ENCODE measurements around the gene RPS29.
"Not testable (repeated sequence)": the region's sequence is repeated elsewhere in the genome, so short reads cannot be mapped to it uniquely, and the experiment has no call there.

RPS29 gene

DNA sequence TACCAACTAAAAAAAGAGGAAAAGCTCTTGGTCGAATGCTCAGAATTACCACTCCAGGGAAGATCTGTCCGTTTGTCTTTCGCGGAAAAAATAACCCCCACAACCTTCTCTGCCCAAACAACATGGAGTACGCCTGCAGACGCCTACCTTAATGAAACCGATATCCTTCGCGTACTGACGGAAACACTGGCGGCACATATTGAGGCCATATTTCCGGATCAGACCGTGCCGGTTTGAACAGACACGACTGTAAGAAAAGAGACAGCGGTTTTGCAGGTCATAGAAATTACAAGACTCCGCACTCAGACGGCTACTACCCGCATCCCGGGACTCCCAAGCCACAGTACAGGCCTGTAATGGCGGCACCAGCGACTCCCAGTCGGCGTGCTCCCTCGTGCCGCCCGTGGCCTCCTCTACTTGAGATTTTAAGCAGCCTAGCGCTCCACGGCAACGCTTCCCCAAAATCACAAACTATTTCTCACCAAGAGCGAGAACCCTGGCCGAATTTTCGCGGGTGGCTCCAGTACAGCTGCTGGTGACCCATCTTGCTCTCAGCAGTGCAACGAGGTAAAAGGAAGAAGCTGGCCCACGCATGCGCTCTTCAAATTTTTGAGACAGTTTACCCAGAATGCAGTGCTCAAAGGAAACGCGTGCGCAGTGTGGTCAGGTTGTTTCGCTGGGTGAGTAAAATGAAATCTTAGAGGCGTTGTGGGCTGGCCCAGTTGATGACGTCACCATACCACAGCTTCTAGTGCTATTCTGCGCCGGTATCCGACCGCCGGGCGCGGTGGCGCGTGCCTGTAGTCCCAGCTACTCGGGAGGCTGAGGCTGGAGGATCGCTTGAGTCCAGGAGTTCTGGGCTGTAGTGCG lies at the start of gene RPS29:
TSS of gene RPS29 (minus strand) at position 578 of the 870 bp plus-strand sequence. CDS start at position 544, 34 bp downstream.
- peak; percentile 95 for DNase-seq

DNA sequence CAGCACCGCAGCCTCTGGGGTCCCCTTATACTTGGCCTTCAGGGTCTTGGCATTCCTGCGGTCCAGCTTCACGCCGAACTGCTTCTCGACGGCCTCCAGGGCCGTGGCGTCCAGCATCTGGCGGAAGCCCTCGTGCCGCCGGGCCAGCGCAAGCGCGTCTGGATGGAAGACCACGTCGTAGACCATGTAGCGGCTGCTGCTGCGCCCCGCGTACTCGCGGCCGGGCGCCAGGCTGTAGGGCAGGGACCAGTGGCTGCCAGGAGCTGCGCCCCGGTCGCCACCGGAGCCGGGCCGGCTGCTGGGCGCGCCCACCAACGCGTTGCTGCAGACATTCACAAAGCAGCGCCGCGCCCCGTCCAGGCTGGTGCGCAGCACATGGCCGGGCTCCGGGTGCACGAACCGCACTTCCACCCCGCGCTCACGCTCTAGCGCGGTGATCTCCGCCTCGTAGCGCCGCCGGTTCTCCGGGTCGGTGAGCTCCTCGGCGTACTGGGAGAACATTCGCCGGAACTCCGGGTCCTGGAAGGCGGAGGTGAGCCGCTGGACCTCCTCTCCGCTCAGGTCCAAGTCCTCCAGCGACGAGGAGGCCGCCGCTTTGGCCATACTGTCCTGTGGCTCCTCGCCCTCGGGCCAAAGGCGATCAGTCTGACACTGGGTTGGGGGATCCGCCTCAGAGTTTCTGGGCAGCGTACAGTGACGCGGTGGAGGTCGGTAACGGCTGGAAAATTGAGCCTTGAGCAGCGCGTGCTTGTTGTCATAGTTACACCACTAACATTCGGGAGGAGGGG lies 48.6 kb upstream of the RPS29 start, which contains the start of gene DNAAF2:
TSS of gene DNAAF2 (minus strand) at position 698 of the 788 bp plus-strand sequence. CDS start at position 603, 95 bp downstream.
- peak; percentile 59 for DNase-seq

DNA sequence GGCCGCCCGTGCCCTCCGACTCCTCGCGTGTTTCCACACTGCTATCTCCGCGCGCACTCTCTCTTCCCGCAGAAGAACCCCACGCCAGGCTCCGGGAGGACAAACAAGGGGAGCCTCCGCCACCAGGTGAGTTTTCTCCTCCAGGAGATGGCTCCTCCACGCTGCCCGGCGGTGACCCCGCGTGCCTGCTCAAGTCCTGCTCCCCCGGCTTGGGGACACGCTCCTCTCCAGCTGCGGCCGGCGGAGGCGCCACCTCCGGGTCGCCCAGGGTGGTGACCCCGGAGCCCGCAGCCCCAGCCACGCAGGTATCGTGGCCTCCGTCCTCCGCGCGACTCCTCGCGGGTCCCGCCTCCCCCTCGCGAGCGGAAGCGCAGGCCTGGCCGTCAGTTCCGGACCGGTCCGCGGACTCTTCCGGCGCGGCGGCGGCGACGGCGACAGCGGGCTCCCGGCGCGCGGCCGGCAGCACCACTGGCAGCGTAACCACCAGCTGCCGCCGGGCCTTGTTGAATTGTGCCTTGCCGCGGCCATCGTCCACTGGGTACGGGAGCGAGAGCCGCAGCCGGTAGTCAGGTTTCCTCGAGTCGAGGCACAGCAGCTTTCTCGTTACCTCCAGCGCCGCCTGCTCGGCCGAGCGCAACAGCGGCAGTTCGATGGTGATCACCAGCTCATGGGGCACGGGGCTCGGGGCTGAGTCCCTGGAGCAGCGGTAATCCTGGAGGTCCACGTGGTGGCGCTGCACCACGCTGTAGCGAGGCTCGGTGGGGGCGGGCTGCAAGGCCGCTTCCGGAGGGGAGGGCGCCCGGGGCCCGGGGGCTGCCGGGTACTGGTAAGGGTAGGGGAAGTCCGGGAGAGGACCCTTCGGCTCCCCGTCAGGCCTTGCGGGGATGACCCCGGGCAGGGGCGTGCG lies 47.7 kb upstream of the RPS29 start:
- peak; percentile 89 for DNase-seq

DNA sequence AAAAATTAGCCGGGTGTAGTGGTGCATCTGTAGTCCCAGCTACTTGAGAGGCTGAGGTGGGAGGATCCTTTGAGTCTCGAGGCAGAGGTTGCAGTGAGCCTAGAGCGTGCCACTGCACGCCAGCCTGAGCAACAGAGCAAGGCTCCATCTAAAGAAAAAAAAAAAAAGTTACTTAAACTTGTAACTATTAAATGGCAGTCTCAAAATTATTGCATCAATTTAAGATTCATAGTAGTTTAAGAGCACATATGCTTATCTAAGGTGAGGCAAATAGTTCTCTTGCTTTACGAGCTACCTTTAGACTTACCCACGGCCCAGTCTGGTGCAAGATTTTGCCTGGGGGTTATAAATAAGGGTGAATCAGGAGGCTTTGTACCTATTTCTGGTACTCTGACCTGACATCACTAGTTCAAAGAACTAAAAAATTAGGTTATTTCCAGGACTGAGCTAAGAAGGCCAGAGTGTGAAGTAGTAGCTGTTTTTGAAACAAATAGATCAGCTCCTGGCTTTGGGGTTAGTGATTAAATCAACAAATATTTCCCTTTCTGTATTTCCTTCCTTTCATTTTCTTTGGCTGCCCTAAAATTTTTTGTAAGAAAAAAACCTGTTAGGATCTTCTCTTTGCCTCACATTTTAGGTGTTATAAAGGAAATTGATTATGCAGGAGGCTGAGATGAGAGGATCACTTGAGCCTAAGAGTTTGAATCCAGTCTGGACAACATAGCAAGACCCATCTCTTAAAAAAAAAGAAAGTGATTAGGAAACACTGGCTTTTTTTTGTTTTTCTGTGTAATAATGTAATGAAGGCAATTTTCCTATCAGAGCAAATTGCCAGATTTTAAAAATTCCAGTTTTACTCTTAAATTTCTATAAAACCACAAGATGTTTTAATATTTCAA lies 38.0 kb upstream of the RPS29 start:
- DNase-seq: no peak

DNA sequence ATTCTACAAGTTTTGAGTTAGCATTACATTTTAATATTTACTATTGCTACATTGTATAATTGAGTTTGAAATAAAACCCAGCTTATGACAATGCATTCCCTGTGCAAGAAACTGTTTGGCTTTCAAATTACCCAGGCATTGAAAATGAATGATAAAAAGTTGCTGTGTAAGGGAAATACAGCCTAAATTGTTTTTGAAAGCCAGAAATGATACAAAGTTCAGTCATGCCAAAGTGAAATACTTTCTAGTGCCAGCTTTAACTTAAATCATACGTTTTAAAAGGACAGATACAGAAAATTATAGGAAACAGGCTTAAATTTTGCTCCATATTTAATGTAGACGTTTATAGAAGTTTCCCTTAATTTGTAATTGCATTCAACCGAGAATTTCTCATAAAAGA lies 37.2 kb upstream of the RPS29 start:
- no peak for DNase-seq

DNA sequence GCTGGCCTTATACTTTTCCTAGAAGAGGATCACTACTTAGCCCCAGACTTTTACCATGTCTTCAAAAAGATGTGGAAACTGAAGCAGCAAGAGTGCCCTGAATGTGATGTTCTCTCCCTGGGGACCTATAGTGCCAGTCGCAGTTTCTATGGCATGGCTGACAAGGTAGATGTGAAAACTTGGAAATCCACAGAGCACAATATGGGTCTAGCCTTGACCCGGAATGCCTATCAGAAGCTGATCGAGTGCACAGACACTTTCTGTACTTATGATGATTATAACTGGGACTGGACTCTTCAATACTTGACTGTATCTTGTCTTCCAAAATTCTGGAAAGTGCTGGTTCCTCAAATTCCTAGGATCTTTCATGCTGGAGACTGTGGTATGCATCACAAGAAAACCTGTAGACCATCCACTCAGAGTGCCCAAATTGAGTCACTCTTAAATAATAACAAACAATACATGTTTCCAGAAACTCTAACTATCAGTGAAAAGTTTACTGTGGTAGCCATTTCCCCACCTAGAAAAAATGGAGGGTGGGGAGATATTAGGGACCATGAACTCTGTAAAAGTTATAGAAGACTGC lies 35.9 kb upstream of the RPS29 start:
- no peak for DNase-seq

DNA sequence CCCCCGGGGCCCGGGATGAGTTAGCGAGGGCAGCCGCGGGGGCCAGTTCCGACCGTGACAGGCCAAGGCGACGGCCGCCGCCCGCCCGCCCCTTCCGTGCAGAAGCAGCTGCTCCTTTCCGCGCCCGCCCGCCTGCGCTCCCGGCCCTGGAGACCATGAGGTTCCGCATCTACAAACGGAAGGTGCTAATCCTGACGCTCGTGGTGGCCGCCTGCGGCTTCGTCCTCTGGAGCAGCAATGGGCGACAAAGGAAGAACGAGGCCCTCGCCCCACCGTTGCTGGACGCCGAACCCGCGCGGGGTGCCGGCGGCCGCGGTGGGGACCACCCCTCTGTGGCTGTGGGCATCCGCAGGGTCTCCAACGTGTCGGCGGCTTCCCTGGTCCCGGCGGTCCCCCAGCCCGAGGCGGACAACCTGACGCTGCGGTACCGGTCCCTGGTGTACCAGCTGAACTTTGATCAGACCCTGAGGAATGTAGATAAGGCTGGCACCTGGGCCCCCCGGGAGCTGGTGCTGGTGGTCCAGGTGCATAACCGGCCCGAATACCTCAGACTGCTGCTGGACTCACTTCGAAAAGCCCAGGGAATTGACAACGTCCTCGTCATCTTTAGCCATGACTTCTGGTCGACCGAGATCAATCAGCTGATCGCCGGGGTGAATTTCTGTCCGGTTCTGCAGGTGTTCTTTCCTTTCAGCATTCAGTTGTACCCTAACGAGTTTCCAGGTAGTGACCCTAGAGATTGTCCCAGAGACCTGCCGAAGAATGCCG lies 35.1 kb upstream of the RPS29 start:
- DNase-seq: peak; percentile 66

DNA sequence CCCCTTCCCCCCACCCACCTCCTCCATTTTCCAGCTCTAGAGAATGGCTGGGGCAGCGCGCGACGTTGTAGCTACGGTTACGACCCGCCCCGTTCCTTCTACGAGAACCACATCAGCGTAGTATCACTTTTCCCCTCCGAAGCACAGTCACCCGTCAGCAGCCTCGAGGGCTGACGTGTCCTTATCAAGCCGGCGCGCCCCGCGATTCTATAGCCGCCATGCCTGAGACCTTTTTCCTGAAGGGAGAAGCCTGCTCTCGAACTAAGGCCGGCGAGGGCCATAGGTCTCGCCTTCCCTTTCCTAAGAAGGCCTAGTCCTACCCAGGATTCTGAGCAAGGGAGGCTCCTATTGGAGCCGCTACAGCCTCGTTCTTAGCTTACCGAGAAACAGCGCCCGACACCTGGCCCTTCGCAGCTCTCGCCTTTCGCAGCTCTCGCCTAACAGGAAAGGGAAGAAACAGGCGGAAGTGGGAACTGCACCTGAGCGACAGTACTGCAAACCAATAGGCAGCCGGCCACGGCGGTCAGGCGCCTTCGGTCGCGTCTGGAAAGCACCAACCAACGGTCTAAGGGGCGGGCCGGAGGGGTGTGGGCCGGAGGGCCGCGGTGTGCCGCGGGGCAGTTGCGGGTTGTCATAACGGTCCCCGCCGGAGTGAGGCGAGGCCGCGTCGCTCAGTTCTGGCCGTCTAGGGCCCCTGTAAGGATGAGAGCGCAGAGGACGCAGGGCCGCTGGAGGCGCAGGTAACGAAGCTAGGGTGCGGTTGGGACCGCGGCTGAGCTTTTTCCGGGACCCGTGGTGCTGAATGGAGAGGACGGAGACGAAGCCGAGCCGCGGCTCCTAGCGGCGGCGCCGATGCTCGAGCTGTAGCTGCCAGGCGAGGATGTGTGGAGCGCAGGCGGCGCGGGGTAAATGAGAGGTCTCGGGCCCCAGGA lies 34.3 kb upstream of the RPS29 start, which contains the start of the genes MGAT2 and RPL36AL:
TSS of gene MGAT2 (plus strand) at position 618 of the 932 bp plus-strand sequence. CDS start 470 bp downstream, outside the sequence.
TSS of gene RPL36AL (minus strand) at position 445 of the 932 bp plus-strand sequence. CDS start 1,522 bp downstream, outside the sequence.
- peak; percentile 96 for DNase-seq

DNA sequence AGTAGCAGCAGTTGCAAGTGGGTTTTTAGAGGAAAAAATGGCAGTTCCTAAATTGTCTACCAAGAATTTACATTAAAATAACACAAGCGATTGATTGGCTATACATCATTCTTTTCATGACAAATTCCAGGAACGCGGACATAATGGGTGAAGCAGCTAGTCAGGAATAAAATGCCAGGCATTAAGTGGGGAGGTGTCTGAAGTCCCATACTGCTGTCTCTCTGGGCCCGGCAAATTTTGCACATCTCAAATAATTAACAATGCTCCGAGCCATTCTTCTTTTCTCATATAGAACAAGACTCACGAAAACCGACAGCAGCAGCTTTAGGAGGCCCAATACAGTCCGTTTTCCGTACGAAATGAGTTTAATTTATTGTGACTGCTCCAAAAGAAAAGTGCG lies 33.5 kb upstream of the RPS29 start:
- no peak for DNase-seq

DNA sequence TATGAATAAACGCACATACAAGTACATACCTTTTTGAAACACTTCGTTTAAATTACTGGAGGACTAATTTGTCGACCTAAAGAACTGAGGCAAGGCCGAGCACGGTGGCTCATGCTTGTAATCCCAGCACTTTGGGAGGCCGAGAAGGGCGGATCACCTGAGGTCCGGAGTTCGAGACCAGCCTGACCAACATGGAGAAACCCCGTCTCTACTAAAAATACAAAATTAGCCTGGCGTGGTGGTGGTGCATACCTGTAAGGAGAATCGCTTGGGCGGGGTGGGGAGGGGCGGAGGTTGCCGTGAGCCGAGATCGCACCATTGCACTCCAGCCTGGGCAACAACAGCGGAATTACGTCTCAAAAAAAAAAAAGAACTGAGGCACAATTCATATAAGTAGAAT lies 33.1 kb upstream of the RPS29 start:
- not testable (repeated sequence) for DNase-seq

DNA sequence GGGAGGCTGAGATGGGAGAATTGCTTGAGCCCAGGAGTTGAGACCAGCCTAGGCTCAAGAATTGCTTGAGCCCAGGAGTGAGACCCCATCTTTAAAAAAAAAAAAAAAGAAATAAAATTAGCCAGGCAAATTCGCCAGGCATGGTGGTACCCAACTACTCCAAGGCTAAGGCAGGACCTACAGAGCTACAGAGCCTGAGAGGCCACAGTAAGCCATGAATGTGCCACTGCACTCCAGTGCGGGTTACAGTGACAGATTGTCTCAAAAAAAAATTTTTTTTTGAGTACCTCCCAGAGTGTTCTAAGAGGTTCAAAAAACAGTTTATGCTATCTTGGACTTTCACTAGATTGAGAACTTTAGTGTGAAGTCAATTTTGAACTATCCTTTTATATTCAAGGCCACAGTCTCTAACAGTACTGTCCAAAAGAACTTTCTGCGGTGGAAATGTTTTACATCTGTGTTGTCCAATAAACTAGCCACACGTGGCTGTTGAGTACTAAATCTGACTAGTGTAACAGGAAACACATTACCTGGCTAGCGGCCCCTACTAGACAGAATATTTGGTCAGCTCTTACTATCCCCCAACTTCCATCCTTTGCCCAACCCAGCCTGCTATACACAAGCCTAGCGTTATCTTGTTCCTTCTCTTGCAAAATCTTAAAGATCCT lies 31.8 kb upstream of the RPS29 start:
- DNase-seq: no peak

DNA sequence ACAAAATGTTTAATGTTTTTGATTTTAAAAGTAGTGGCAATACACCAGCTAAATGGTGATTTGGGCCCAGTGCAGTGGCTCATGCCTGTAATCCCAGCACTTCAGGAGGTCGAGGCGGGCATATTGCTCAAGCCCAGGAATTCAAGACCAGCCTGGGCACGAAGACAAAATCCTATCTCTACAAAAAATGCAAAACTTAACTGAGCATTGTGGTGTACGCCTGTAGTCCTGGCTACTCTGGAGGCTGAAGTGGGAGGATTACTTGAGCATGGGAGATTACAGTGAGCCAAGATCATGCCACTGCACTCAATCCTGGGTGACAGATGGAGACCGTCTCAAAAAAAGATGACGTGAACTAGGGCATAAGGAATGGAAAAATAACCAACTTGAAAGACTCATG lies 29.6 kb upstream of the RPS29 start:
- DNase-seq: no peak

DNA sequence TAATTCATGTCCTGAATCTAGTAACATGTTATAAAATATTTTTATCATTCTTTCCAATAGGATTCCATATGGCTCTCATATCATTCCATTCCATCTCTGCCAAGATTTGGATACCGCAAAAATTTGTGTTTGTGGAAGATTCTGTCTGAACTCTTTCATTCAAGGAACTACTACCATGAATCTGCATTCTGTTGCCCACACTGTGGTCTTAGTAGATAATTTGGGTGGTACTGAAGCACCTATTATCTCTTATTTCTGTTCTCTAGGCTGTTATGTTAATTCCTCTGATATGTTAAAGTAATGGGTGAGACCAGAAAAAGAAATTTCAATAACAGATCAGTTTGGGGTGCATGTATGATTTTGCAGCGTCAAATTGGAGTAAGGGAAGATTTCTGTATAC lies 28.0 kb upstream of the RPS29 start:
- DNase-seq: no peak

DNA sequence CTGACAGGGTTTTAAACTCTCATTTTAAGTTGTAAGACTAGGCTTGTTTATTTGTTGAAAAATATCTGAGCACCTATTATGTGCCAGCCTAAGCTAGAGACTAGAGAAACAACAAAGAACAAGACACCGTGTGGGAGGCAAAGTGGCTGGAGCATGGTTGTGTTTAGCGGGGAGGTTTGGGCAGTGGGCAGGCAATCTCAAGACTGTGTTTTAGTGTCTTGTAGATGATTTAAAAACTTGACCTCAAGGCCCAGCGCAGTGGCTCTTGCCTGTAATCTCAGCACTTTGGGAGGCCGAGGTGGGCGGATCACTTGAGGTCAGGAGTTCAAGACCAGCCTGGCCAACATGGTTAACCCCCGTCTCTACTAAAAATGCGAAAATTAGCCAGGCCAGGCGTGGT lies 26.5 kb upstream of the RPS29 start:
- no peak for DNase-seq

DNA sequence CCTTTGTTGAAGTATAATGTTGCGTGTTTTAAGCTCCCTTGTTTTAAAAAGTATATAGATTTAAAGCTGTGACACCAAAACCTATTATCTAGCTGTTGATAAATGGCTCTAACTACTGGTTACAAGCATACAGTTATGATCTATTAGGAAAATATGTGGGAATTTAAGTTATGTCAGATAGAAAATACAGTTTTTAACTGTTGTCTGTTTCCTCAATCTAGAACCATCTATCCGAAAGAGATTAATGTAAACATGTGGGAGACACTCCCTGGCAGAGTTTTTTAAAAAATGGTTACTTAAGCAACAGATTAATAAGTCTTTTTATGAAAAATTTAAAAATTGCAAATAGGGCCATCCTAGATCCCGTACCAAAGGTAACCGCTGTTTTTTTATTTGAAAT lies 26.1 kb upstream of the RPS29 start:
- DNase-seq: no peak

DNA sequence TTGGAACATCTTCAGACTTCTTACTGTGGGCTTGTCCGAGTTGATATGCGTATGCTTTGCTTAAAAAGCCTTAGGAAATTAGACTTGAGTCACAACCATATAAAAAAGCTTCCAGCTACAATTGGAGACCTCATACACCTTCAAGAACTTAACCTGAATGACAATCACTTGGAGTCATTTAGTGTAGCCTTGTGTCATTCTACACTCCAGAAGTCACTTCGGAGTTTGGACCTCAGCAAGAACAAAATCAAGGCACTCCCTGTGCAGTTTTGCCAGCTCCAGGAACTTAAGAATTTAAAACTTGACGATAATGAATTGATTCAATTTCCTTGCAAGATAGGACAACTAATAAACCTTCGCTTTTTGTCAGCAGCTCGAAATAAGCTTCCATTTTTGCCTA lies 21.4 kb upstream of the RPS29 start:
- no peak for DNase-seq

DNA sequence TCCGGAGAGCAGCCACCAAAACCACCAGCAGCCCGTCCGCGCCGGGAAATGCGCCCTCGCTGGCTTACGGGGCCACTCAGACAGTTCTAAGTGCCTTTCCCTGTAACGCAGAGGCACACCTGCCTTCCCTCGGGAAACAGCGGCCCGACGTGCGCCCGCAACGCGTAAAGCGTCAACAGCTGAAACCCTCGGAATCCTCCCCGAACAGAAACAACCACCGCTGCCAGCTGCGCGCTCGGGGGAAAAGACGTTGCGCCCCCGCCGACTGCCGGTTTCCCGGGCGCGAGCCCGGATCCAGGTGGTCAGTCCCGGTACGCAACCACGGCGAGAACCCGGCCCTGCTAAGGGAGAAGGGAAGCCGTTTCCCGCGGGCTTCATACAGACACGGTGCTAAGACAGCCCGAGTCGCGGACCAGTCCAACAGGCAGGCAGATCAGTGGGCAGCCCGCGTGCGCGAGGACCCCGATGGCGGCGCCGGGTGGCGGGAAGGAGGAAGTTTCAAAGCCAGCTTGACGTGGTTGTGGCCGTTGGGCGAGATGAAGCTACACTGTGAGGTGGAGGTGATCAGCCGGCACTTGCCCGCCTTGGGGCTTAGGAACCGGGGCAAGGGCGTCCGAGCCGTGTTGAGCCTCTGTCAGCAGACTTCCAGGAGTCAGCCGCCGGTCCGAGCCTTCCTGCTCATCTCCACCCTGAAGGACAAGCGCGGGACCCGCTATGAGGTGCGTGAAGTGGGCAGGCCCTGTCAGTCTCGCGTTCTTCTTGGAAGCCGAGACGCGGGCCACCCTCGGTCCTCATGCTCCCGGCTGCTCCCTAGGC lies 12.5 kb upstream of the RPS29 start, which contains the start of gene LRR1:
TSS of gene LRR1 (plus strand) at position 456 of the 816 bp plus-strand sequence. CDS start at position 537, 81 bp downstream.
- DNase-seq: peak; percentile 69

DNA sequence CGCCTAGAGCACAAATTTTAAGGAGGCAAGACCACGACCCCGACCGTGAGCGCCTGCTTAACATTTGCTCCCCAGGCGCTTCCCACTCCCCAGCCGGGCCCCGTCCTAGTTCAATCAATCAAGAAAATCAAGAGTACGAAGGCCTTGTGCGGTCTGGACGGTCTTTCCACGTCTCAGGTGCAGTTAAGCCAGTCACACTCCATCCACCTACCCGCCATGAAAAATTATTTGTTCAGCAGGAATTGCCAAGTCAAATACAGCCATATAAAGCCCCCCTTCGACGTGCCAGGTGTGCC lies 12.0 kb upstream of the RPS29 start:
- no peak for DNase-seq

Measured in NK-92 treated with Interleukin-12 subunit alpha and Interleukin-12 subunit beta, amount 100 ng/mL, for 24 hours (cell line).